ENCODE results near the gene DNAH17.

DNA sequence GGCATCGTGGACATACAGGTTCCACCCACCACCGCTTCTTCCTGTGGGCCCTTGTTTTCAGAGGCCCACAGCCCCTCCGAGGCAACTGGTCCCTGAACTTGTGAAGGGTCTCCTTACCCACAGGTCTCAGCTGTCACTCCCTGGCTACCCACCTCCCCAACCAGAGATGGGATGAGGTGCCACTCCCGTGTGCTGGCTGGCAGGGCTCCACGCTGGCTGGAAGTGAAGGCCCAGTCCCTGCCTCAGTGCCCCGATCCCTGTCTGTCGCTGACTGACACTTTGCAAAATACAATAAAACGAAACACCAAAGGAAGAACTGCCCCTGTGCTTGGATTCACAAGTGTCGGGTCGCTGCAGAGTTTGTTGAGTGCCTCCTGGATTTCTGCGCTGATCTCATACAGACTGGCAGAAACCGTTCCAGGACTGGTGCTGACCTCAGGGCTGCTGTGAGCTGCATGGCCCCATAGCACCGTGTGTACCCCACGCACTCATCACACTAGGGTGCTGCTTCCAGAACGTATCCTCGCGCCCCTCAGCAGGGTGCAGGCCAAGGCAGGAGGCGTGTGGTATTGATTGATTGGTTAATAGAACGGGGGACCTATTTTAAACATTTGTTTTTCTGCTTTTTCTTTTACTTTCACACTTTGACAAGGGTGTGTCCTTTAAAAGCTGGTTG is 141.7 kb downstream of the DNAH17 start:
- TF ChIP-seq, protein P1, sequence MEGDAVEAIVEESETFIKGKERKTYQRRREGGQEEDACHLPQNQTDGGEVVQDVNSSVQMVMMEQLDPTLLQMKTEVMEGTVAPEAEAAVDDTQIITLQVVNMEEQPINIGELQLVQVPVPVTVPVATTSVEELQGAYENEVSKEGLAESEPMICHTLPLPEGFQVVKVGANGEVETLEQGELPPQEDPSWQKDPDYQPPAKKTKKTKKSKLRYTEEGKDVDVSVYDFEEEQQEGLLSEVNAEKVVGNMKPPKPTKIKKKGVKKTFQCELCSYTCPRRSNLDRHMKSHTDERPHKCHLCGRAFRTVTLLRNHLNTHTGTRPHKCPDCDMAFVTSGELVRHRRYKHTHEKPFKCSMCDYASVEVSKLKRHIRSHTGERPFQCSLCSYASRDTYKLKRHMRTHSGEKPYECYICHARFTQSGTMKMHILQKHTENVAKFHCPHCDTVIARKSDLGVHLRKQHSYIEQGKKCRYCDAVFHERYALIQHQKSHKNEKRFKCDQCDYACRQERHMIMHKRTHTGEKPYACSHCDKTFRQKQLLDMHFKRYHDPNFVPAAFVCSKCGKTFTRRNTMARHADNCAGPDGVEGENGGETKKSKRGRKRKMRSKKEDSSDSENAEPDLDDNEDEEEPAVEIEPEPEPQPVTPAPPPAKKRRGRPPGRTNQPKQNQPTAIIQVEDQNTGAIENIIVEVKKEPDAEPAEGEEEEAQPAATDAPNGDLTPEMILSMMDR (IDR thresholded peaks at IDR 0.05), result no peak
- TF ChIP-seq EP300 (IDR thresholded peaks at IDR 0.05; ENCODE audit: low read depth) (no peak), POLR2A (IDR thresholded peaks at IDR 0.05) (no peak)

All from transverse colon (tissue), 3 donors.